ENCODE results near the gene FERMT2.

Gene FERMT2

GRCh38 chr14:52808101-52808500 lies 142.7 kb downstream of the FERMT2 start:
- DNase-seq (ENCODE audit: low spot score) = no peak
- TF ChIP-seq CTCF (IDR thresholded peaks at IDR 0.05; ENCODE audit: borderline replicate concordance, control extremely low read depth, extremely low read depth, insufficient read depth, missing control alignments) = no peak
- in situ Hi-C loops (cut with MboI; ENCODE audit: low sequenced_read_pairs, unreplicated experiment) = no loop called here

Data from GM13976 (cell line).